Measurements from ENCODE around the gene NSFL1C.

NSFL1C gene

GRCh38 chr20:1393507-1393882 lies 73.2 kb downstream of the NSFL1C start:
- DNase-seq: no peak

GRCh38 chr20:1392693-1393506 lies 73.7 kb downstream of the NSFL1C start, which contains the start of gene FKBP1A:
Gene FKBP1A, minus strand, starts transcription at chr20:1393054. Its CDS starts 56 bp downstream, at chr20:1392998.
- peak in 57 of 58 donors; percentile 16 to 92 (median 82) for DNase-seq

DNA sequence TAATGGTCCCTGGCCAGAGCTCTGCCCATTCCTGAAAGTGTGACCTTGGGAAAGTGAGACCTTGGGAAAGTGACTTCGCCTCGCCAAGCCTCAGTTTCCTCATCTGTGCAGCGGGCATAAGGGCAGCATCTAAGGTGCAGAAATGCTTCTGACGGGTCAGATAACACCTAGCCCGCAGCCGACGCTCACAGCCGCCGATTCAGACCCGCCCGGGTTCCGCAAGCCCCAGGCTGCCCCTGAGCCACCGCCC lies 74.3 kb downstream of the NSFL1C start:
- DNase-seq: no peak
